Measurements from ENCODE around the gene CD59.
"Not testable (repeated sequence)": the region's sequence is repeated elsewhere in the genome, so short reads cannot be mapped to it uniquely, and the experiment has no call there.

GRCh38 chr11:33727539-33727938 is 8.7 kb downstream of the CD59 start:
- TF ChIP-seq CTCF, POLR2A (IDR thresholded peaks at IDR 0.05): not testable (repeated sequence)
